ENCODE measurements around the gene AMN1. TPM values are rescaled to one million over a fixed set of nuclear protein-coding genes. Genes with fewer than 3 reads are reported as not detected.

The AMN1 gene
- total and polyA plus RNA-seq, 2 of the 13 experiments (the other 11 are each of a cell fraction or from before 2014, with no cell fraction given): 7.5 to 26.5 TPM

- TF ChIP-seq ZNF670 (CRISPR knock-in tag; IDR thresholded peaks at IDR 0.05; ENCODE audit: borderline replicate concordance): no peak
- TF ChIP-seq MNT (IDR thresholded peaks at IDR 0.05): no peak
- TF ChIP-seq SSRP1 (CRISPR knock-in tag; IDR thresholded peaks at IDR 0.05): peak; percentile 39; the same call in 1 of the 2 replicates
- no peak for TF ChIP-seq SIN3A (IDR thresholded peaks at IDR 0.05; ENCODE audit: borderline replicate concordance, low read depth, low read length)
- TF ChIP-seq U2AF2 (IDR thresholded peaks at IDR 0.05; ENCODE audit: low read depth, low read length): no peak
- no peak for TF ChIP-seq RBFOX2 (IDR thresholded peaks at IDR 0.05; ENCODE audit: low read depth, low read length)
- no peak for TF ChIP-seq SRSF1 (optimal IDR thresholded peaks at IDR 0.05; ENCODE audit: low read depth, low read length)
- TF ChIP-seq ATF3 (CRISPR knock-in tag; IDR thresholded peaks at IDR 0.05): no peak
- TF ChIP-seq IKZF4 (CRISPR knock-in tag; IDR thresholded peaks at IDR 0.05; ENCODE audit: borderline replicate concordance, low read depth, not compliant biosample characterization): no peak
- TF ChIP-seq ZNF616 (CRISPR knock-in tag; IDR thresholded peaks at IDR 0.05; ENCODE audit: low read depth): no peak
- TF ChIP-seq TEAD2 (CRISPR knock-in tag; IDR thresholded peaks at IDR 0.05): no peak
- TF ChIP-seq PCBP1 (IDR thresholded peaks at IDR 0.05; ENCODE audit: borderline replicate concordance, low read depth, low read length): no peak
- no peak for TF ChIP-seq HDAC6 (IDR thresholded peaks at IDR 0.05; ENCODE audit: low read depth, low read length)
- no peak for TF ChIP-seq MLLT10 (CRISPR knock-in tag; IDR thresholded peaks at IDR 0.05)
- no peak for TF ChIP-seq POLR2AphosphoS5 (IDR thresholded peaks at IDR 0.05; ENCODE audit: low read depth, low read length)
- no peak for TF ChIP-seq ZNF891 (CRISPR knock-in tag; IDR thresholded peaks at IDR 0.05)
- TF ChIP-seq NBN (conservative IDR thresholded peaks at IDR 0.05): no peak
- TF ChIP-seq ZNF501 (CRISPR knock-in tag; IDR thresholded peaks at IDR 0.05): no peak
- no peak for TF ChIP-seq ZNF225 (CRISPR knock-in tag; IDR thresholded peaks at IDR 0.05)
- no peak for TF ChIP-seq NR2F1 (CRISPR knock-in tag; IDR thresholded peaks at IDR 0.05)
- TF ChIP-seq ZNF614 (CRISPR knock-in tag; IDR thresholded peaks at IDR 0.05; ENCODE audit: borderline replicate concordance): no peak
- TF ChIP-seq ZNF557 (CRISPR knock-in tag; IDR thresholded peaks at IDR 0.05): no peak
- no peak for TF ChIP-seq TEF (CRISPR knock-in tag; IDR thresholded peaks at IDR 0.05)
- no peak for TF ChIP-seq ZBTB20 (CRISPR knock-in tag; IDR thresholded peaks at IDR 0.05; ENCODE audit: borderline replicate concordance, low read depth)
- no peak for TF ChIP-seq ONECUT2 (CRISPR knock-in tag; IDR thresholded peaks at IDR 0.05)
- TF ChIP-seq ZNF549 (CRISPR knock-in tag; IDR thresholded peaks at IDR 0.05): no peak
- TF ChIP-seq ZNF281 (CRISPR knock-in tag; IDR thresholded peaks at IDR 0.05; ENCODE audit: borderline replicate concordance): no peak
- no peak for TF ChIP-seq ZNF326 (CRISPR knock-in tag; IDR thresholded peaks at IDR 0.05; ENCODE audit: borderline replicate concordance)
Observed at GRCh38 chr12:31715283-31715825, 13.5 kb downstream of the AMN1 start (continued).

Data from HepG2 (cell line).